HG03159 (cell line): ENCODE measurements around the gene IGF2BP3.

Source experiments
- ATAC-seq: cut with Tn5 transposase; IDR thresholded peaks from one replicate; pipeline ENCODE4 v1.9.1; 2021; ENCODE audit warnings: mild to moderate bottlenecking, moderate library complexity; ENCODE audit not compliant: unreplicated experiment

The IGF2BP3 gene

DNA sequence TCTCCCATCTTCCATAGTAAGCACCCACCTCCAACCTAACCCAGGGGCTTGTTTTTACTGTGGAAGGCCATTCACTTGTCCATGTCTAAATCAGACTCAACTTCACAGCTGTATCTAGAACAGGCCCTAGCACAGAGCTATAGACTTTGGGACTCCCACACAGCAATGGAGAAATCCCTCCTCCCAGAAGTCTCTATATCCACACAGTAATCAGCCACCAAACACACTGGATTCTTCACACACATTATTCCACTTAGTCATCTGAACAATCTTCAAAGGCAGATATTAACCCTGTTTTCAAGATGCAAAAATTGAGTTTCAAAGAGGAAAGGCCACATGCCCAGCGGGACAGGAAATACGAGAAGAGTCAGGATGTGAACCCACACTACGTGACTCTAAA is 89.3 kb downstream of the IGF2BP3 start:
- ATAC-seq: no peak

DNA sequence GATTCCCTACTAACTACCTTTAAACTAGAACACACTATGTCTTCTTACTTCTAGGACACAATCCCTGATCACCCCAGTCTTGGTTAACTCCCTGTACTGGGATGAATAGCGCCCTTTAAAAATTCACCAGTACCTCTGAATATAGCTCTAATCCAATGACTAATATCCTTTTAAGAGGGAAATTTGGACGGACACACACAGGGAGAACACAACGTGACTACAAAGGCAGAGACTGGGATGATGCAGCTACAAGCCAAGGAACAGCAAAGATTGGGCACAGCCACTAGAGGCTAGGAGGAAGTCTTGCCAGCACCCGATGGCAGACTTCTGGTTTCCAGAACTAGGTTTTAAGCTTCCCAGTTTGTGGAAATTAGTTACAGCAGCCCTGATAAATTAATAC is 89.7 kb downstream of the IGF2BP3 start:
- no peak for ATAC-seq

DNA sequence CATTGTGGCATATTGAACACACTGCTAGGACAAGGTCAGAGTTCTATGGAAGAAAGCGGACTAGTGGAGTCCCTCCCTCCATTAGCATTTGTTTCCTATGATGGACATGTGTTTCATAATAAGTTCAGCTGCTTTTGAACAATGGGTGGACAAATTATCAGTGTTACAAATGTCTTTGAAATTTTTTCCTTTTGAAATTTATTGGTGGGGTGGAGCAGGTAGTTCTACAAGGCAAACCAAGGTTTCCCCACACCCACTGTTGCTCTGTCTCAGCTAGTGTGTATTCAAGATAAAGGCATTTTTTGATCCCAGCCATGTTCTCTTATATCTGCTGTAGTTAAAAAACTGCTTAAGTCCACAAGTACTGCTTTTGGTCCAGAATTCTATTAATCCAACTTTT is 91.3 kb downstream of the IGF2BP3 start:
- ATAC-seq: no peak

DNA sequence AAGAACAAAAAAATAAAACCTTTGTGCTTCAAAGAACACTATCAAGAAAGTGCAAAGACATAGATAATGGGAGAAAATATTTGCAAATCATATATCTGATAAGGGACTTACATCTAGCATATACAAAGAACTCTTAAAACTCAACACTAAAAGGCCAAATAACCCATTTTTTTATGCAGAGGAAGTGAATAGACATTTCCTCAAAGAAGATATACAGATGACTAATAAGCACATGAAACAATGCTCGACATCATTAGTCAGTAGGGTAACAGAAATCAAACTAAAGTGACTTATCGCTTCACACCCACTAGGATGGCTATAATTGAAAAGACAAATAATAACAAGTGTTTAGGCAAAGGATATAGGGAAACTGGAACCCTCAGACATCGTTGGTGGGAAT is 93.2 kb downstream of the IGF2BP3 start:
- ATAC-seq: no peak

DNA sequence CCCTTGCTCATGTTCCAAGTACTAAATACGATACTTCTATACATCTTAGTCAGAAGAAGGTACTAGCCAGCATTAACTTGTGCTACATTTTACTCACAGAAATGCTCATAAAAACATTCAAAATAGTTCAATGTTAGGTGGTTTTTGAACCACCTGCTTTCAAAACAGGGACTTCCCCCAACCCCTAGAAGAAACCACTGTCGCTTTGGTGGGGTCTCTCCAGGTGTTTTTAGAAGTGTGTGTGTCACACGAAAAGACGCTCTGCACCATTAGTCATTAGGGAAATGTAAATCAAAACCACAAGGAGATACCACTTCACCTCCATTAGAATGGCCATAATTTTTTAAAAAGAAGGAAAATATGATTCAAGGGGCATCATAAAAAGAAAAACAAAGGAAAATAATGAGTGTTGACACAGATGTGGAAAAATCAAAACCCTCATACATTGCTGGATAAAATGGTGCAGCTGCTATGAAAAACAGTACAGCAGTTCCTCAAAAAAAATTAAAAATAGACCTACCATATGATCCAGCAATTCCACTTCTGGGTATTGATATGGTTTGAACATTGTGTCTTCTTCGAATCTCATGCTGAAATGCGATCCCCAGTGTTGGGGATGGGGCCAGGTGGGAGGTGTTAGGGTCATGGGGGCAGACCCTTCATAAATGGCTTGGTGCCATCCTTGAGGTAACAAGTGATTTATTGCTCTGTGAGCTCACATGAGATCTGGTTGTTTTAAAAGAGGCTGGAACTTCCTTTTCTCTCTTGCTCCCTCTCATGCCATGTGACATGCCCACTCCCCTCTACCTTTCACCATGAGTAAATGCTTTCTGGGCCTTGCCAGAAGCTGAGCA is 96.9 kb downstream of the IGF2BP3 start:
- peak; percentile 63 for ATAC-seq

DNA sequence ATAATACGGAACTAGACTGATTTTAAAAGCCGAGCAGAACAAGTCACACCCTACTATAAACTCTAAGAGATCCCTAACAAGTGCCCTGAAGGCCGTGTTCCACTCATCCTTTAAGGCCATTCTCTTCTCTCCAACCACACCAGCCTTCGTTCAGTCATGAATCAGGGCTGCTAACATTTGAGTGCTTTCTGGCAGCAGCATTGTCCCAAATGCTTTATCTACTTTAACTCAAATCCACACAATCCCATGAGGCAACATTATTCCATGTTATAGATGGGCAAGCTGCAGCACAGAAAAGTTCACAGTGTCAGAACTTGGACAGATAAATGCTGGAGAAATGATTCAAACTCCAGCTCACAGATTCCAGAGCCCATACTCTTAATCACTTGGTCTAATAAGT is 97.7 kb downstream of the IGF2BP3 start:
- no peak for ATAC-seq

DNA sequence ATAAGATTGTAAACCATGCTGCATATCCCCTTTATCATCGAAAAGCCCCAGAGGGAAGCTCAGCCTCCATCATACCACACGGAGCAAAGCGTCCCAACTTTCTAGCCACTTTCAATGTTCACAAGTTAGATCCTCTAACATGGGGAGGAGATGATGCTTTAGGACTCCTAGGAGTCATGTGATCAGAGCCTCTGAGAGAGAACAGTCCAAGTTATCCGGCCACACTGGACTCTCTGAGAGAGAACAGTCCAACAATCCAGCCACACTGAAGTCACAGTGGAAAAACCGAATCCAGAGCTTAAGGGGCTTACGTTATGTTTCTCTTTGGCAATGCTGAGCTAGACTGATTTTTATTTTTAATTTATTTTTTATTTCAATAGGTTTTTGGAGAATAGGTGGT is 98.6 kb downstream of the IGF2BP3 start:
- ATAC-seq: no peak

DNA sequence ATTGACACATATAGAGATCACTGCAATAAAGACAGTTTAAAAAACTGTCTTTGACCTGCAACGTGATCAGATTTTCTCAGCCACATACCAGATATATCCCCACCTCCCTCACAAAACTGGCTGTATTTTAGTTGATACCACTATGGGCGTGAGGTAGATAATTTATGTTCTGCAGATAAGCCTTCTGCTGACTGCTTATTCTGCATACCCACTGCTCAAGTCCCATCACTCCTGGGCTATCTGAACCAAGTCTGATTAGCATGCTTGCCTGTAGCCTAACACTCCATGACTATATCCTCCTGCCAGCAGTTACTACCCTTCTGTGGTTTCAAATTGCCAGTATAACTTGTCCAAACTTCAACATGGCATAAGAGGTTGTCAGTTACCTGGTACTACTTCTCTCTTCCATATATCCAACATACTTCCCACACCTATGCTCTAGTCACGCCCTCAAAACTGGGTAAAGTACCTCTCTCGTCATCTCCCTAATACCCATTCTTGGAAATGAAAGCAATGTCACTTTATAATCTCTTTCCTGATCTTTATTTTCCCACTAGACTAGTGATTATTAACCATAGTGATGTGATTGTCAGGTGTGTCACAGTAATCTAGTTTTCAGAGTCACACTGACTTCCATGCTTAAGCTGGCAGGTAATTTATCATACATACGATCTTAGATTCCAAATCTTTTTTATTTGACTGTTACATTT is 100.4 kb downstream of the IGF2BP3 start:
- ATAC-seq: no peak

DNA sequence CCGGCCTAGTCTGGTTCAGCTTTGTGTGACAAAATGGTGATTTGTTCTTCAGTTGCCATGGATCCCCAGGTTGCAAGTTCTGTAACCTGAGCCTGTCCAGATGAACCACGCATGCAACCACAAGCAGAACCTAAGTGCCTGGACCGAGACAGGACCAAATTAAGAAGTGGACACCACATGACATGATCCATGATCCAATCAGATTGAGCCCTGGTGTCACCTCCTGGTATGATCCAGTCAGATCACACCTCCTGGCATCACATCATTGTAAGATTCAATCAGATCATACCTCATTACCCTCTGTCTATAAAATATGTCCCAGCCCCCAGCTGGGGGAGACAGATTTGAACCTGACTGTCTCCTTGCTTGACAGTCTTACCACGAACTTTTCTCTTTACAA is 101.2 kb downstream of the IGF2BP3 start:
- ATAC-seq: no peak

DNA sequence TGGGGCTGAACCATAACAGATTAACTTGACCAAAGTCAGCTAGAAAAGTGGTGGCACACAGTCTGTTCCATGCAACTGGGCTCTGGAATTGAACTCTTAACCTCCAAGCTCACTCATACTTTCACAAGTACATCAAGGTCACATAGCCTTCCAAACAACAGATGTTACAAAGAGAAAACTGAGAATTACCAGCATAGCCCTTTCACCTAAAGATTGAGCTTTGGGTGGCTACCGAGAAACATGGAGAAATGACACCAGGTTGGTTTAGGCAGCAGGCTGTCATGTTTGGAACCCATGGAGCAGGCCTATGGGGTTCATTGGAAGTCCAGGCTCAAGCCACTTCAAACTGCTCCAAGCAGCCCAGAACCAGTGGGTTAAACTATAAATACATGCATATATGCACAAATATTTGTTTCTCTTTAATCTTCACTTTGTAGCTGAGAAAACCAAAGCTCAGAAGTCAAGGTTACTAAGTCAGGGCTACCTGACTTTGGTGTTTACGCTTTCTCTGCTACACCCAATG is 112.1 kb downstream of the IGF2BP3 start:
- no peak for ATAC-seq

DNA sequence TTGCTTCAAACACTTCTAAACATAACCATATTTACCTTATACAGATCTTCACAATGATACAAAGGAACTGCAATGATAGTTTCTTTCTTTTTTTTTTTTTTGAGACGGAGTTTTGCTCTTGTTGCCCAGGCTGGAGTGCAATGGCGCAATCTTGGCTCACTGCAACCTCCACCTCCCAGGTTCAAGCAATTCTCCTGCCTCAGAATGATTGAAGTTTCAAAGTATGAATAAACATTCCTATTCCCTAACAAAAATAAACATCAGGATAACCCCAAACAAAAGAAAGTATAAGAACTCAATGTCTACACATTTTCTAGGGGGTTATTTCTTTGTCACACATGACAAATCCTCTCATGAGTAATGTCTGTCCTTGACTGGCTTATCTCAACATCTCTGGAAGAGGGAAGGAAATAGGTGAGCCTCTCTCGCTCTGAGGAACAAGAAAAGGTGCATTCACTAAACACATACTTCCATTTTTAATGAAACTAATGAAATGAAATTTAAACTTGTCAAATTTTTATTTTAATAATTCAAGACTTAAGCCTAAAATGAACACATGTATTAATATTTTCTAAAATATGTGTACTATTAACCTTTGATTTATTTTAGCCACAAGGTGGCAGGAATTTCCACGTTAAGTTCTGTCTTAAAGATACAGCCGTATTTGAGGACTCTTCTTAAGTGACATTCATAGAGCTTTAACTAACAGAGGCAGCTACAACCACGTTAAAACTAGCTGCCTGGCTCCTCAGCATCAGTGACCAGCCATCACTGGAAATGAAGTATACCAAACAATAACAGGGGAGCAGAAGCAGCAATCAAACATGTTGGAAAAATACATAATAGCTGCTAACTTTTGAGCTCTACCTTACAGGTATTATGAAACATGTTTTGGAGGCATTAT is 112.8 kb downstream of the IGF2BP3 start:
- peak; percentile 56 for ATAC-seq

DNA sequence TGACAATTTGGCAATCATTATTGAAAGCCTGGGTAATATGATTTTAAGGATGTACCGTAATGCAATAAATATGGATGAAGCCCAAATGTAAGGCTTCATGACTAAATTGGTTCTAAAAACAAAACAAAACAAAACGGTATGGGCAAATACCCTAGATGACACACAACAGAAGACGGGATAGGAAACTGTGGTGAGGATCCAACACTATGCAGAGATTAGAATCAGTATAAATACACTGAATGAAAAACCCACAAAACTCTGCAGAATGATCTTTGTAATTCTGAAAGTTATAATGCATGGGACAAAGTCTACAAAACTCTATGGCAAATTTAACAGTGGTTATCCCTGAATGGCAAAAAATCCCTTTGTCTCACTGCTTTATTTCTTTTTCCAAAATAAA is 113.6 kb downstream of the IGF2BP3 start:
- ATAC-seq: no peak

DNA sequence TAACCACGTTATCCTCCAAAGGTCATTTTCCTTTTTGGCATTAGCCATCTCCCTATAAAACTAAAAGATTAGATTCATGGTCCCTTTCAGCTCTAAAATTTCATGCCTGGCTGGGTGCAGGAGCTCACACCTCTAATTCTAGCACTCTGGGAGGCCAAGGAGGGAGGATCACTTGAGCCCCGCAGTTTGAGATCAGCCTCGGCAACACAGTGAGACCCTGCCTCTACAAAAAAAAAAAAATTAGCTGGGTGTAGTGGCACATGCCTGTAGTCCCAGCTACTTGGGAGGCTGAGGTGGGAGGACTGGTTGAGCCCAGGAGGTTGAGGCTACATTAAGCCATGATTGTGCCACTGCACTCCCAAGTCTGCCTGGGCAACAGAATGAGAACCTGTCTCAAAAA is 114.1 kb downstream of the IGF2BP3 start:
- no peak for ATAC-seq

DNA sequence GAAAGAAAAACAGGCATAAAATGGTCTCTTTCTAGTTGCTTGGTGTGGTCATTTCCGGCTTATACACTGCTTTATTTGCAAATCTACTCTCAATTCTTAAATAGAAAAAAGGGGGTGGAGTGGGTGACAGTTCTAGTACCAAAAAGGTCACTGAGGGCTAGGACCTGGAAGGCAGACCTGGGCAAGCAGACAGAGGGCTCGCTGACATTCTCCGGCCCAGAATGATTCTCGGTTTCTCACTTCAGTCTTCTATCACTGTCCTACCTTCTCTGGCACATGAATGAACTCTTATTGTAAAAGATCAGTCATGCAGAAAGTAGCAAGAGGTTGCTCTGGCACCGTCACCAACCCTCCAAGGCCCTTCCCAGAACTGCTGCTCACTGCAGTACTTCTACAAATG is 117.1 kb downstream of the IGF2BP3 start:
- ATAC-seq: no peak

DNA sequence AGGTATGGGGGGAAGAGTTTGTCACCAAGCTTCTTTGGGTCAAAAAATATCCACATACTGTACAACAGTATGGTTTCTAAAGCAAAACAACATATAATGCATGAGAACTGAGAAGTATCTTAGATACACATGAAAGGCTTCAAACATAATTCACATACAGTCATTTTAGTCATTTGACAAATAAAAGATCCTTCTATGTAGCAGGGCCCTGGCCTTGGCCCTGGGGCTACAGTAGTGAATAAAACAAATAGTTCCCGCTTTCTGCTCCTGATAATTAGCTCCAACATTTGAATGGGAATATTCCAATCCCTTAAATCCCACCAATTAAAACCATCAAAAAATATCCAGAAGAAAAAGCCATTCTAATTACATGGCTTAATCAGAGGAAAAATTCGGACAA is 119.8 kb downstream of the IGF2BP3 start:
- no peak for ATAC-seq

DNA sequence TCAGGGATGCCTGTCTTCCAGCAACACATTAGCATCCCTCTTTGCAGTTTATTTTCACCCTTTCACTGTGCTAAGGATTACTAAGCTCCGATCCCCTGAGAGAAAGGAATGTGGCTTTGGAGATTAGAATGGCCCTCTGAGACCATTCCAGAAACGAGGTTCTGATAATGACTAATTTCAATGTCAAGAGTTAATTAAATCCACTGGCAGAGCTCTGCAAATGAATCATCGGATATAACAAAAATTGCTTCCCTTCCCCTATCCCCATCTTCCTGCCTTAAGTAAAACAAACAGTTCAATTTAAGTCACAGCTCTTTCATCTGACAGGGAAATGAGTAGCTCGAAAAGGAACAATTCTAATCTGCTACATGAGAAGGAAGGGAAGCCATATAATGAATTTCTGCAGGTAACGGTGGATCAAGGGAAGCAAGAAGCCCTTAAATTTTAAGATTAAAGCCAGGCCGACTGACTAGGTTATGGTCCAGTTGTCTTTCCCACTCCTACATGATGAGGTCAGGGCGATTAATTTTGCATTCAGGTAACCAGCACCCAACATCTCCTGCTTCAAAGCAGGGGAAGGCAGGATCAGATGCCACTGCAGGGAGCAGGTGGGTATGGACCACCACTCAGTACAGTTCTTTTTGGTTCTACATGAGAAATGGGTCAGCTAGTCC is 120.7 kb downstream of the IGF2BP3 start:
- ATAC-seq: no peak

DNA sequence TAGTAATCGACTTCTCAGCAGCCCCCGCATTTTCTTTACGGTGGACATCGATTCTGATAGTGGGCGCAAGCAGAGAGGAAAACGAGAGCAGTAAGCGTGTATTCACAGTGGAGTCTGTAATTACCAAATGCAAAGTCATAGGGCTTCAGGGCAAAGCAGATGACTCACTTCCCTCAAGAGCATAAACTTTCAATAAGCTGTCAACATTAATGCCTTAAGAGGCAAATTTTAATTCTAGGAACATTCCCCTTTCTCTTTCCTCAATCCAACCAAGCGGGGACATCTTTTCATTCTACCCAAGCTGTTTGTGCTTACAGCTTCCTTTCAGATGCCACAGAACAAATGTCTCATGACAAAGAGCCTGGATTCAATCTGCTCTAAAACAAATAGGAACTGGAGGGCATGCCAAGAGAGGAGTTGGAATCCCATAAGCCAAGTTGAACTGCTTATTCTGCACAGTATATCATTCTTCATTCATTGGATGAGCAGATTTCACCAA is 122.6 kb downstream of the IGF2BP3 start:
- ATAC-seq: no peak

DNA sequence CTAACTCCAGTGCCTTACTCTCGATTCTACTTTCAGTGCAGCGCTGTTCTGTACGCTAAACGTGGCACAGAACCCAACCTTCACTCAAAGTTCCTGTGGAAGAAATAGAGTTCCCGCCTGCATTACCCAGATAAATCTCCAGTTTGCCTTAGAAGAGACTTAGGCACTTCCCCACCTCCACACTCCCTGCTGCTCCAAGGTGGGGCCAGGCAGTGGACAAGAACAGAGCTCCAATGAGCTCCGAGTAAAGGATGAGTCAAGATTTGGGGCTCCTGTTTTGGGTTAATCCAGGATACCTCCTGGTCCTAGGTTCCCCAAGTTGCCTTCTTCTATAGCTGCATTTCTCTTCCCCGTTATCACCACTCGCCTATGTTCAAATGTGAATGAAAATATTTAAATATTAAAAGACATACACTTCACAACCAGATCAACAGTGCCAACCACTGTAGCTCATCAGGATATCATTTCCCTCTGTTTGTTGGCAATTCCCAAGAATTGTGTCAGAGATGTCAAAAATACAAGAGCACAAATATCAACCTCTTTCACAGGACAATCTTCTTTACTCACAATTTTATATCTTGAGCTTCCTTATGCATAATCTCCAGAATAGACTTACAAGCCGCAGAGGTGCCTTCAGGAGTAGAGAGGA is 123.1 kb downstream of the IGF2BP3 start:
- no peak for ATAC-seq

DNA sequence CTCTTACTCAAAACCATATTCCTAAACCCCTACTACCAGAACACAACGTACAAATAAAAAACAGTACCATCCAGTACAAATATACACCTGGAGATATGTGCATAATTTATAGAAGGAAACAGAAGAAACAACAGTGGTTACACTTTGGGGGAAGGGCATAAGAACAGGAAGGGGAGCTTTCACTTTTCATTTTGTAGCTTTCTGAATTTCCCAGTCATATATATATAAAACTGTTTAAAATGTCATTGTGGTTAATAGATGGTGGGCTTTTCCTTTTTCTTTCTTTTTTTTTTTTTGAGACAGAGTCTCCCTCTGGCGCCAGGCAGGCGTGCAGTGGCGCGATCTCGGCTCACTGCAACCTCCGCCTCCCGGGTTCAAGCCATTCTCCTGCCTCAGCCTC is 124.0 kb downstream of the IGF2BP3 start:
- no peak for ATAC-seq

DNA sequence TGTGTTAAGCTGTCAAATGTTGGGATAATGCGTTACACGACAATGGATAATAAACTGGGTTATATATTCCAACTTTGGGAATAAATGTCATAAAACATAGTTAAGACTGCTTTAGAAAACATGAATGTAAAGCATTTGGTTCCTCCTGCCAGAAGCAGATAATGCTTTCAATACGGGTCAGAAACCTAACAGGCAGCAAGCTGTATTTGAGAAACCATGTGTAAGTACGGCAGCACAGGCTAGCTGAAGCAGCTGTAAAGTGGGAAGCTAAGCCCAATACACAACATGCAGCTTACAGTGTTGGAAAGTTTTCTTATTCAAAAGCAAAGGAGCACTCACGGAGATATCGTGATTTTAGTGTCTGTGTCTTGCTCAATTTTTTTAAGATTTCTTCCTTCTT is 124.7 kb downstream of the IGF2BP3 start:
- ATAC-seq: no peak
